Ishikawa (cell line): ENCODE data around the gene TRIP13.

Source experiments
- CEBPB ChIP-seq: IDR thresholded peaks from 2 replicates; pipeline ENCODE4 v1.6.1; 2012
- CREB1 ChIP-seq: IDR thresholded peaks from 2 replicates; pipeline ENCODE4 v1.6.1; 2012; ENCODE audit warnings: low read depth
- EGR1 ChIP-seq: IDR thresholded peaks from 2 replicates; pipeline ENCODE4 v1.6.1; 2012
- EP300 ChIP-seq: IDR thresholded peaks from 2 replicates; pipeline ENCODE4 v1.6.1; 2012; ENCODE audit warnings: borderline replicate concordance
- FOXM1 ChIP-seq: IDR thresholded peaks from 2 replicates; pipeline ENCODE4 v1.6.1; 2012; ENCODE audit warnings: low read depth, borderline replicate concordance
- NFIC ChIP-seq: IDR thresholded peaks from 2 replicates; pipeline ENCODE4 v1.6.1; 2012
- RAD21 ChIP-seq: IDR thresholded peaks from 2 replicates; pipeline ENCODE4 v1.6.1; 2012; ENCODE audit warnings: low read depth
- TAF1 ChIP-seq: IDR thresholded peaks from 2 replicates; pipeline ENCODE4 v1.6.1; 2012; ENCODE audit warnings: low read depth, mild to moderate bottlenecking
- TCF12 ChIP-seq: IDR thresholded peaks from 2 replicates; pipeline ENCODE4 v1.6.1; 2012; ENCODE audit warnings: low read depth
- TEAD4 ChIP-seq: IDR thresholded peaks from 2 replicates; pipeline ENCODE4 v1.6.1; 2012
- USF1 ChIP-seq: IDR thresholded peaks from 2 replicates; pipeline ENCODE4 v1.6.1; 2012
- ZBTB7A ChIP-seq: IDR thresholded peaks from 2 replicates; pipeline ENCODE4 v1.6.1; 2012; ENCODE audit warnings: low read depth
- TF ChIP-seq, protein P1 (sequence below): IDR thresholded peaks from 2 replicates; pipeline ENCODE4 v1.6.1; 2012
- TF ChIP-seq, protein P2 (sequence below): IDR thresholded peaks from 2 replicates; pipeline ENCODE4 v1.6.1; 2012; ENCODE audit warnings: low read depth, mild to moderate bottlenecking

The TRIP13 gene, protein sequence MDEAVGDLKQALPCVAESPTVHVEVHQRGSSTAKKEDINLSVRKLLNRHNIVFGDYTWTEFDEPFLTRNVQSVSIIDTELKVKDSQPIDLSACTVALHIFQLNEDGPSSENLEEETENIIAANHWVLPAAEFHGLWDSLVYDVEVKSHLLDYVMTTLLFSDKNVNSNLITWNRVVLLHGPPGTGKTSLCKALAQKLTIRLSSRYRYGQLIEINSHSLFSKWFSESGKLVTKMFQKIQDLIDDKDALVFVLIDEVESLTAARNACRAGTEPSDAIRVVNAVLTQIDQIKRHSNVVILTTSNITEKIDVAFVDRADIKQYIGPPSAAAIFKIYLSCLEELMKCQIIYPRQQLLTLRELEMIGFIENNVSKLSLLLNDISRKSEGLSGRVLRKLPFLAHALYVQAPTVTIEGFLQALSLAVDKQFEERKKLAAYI

GRCh38 chr5:892394-893136 lies at the start of gene TRIP13, which contains the start of gene BRD9:
TSS of gene TRIP13 (plus strand) at chr5:892884. CDS start at chr5:892999, 115 bp downstream.
TSS of gene BRD9 (minus strand) at chr5:892801. CDS start at chr5:892657, 144 bp downstream.
- TF ChIP-seq USF1 (peak; percentile 14; the same call in 1 of the 2 replicates), TCF12 (no peak), RAD21 (no peak), FOXM1 (no peak), CEBPB (no peak), CREB1 (no peak), ZBTB7A (peak; percentile 83; the same call in 1 of the 2 replicates), TAF1 (peak; percentile 72; the same call in 1 of the 2 replicates), TEAD4 (no peak), NFIC (0 out of 2 replicates have a peak, but pooled peaks have one; percentile 28)
- TF ChIP-seq, protein P1, sequence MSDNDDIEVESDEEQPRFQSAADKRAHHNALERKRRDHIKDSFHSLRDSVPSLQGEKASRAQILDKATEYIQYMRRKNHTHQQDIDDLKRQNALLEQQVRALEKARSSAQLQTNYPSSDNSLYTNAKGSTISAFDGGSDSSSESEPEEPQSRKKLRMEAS = peak; percentile 87

GRCh38 chr5:843926-844325 lies 48.8 kb upstream of the TRIP13 start:
- TF ChIP-seq RAD21 = peak; percentile 64

DNA sequence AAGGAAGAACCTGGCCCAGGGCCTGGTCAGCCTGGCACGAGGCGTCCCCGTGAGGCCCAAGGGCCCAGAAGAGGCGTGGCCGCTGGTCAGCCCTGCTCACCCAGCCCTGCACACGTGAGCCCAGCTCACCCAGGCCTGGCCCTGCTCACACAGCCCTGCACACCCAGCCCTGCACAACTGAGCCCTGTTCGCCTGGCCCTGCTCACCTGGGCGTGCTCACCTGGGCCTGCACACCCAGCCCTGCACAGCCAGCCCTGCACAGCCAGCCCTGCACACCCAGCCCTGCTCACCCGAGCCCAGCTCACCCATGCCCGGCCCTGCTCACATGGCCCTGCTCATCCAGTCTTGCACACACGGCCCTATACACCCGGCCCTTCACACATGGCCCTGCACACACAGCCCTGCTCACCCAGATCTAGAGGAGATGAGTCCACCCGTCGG lies 44.0 kb upstream of the TRIP13 start:
- TF ChIP-seq TEAD4 (no peak), TCF12 (no peak), TAF1 (no peak), EGR1 (no peak), RAD21 (no peak)

GRCh38 chr5:849651-850301 lies 42.9 kb upstream of the TRIP13 start:
- no peak for TF ChIP-seq TEAD4
- 0 out of 2 replicates have a peak, but pooled peaks have one; percentile 1 for TF ChIP-seq ZBTB7A

- TF ChIP-seq NFIC (no peak), TCF12 (peak; percentile 37; the same call in 1 of the 2 replicates), CREB1 (peak; percentile 23; the same call in 1 of the 2 replicates)
- TF ChIP-seq, protein P1 = peak; percentile 78
- TF ChIP-seq, protein P2, sequence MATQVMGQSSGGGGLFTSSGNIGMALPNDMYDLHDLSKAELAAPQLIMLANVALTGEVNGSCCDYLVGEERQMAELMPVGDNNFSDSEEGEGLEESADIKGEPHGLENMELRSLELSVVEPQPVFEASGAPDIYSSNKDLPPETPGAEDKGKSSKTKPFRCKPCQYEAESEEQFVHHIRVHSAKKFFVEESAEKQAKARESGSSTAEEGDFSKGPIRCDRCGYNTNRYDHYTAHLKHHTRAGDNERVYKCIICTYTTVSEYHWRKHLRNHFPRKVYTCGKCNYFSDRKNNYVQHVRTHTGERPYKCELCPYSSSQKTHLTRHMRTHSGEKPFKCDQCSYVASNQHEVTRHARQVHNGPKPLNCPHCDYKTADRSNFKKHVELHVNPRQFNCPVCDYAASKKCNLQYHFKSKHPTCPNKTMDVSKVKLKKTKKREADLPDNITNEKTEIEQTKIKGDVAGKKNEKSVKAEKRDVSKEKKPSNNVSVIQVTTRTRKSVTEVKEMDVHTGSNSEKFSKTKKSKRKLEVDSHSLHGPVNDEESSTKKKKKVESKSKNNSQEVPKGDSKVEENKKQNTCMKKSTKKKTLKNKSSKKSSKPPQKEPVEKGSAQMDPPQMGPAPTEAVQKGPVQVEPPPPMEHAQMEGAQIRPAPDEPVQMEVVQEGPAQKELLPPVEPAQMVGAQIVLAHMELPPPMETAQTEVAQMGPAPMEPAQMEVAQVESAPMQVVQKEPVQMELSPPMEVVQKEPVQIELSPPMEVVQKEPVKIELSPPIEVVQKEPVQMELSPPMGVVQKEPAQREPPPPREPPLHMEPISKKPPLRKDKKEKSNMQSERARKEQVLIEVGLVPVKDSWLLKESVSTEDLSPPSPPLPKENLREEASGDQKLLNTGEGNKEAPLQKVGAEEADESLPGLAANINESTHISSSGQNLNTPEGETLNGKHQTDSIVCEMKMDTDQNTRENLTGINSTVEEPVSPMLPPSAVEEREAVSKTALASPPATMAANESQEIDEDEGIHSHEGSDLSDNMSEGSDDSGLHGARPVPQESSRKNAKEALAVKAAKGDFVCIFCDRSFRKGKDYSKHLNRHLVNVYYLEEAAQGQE = no peak
These were observed 42.1 kb upstream of the TRIP13 start, which contains the start of gene ZDHHC11 for GRCh38 chr5:850511-851006. TSS of gene ZDHHC11 (minus strand) at chr5:850986. CDS start at chr5:850602, 384 bp downstream.

GRCh38 chr5:851076-851475 lies 41.6 kb upstream of the TRIP13 start:
- TF ChIP-seq EGR1 (no peak), TCF12 (no peak), TAF1 (no peak; the same call in 1 of the 2 replicates), EP300 (no peak), RAD21 (no peak), CEBPB (no peak), CREB1 (no peak)
- TF ChIP-seq, protein P1 = no peak
- TF ChIP-seq, protein P2 = no peak
